Lower leg skin (tissue), 3 donors: ENCODE measurements around the gene ATP13A3.

ENCODE experiments used
- POLR2A ChIP-seq, 2 donors: fragments of 450-650 bp; IDR thresholded peaks; one replicate each; pipeline ENCODE4 v1.6.1; 2016 to 2017; ENCODE audit warnings: antibody characterized with exemption in 2 of 2, mild to moderate bottlenecking in 1 of 2, moderate library complexity in 1 of 2
- TF ChIP-seq, protein P1 (sequence below), 3 donors: fragments of 450-650 bp; IDR thresholded peaks; one replicate each; pipeline ENCODE4 v1.5.1; 2016; ENCODE audit warnings: antibody characterized with exemption in 3 of 3, mild to moderate bottlenecking in 3 of 3, moderate library complexity in 2 of 3

DNA sequence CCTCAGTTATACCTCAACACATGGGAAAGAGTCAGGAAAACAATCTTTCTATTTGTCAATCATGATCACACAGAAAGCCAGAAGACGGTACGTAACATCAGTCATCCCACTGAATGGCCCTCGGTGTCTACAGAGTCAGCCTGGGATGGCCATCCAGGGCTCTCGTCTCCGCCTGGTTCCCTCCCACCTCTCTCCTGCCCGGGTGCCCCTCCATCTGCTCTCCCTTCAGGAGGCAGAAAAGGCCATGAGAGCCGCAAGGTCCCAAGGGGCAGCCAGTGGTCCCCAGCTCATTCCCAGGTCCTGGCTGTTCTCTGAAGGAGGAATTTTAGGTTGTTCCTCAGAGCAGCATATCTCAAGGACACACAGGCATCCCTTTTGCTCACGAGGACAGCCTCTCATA is 112.9 kb downstream of the ATP13A3 start:
- TF ChIP-seq, protein P1, sequence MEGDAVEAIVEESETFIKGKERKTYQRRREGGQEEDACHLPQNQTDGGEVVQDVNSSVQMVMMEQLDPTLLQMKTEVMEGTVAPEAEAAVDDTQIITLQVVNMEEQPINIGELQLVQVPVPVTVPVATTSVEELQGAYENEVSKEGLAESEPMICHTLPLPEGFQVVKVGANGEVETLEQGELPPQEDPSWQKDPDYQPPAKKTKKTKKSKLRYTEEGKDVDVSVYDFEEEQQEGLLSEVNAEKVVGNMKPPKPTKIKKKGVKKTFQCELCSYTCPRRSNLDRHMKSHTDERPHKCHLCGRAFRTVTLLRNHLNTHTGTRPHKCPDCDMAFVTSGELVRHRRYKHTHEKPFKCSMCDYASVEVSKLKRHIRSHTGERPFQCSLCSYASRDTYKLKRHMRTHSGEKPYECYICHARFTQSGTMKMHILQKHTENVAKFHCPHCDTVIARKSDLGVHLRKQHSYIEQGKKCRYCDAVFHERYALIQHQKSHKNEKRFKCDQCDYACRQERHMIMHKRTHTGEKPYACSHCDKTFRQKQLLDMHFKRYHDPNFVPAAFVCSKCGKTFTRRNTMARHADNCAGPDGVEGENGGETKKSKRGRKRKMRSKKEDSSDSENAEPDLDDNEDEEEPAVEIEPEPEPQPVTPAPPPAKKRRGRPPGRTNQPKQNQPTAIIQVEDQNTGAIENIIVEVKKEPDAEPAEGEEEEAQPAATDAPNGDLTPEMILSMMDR (IDR thresholded peaks at IDR 0.05), result no peak
- TF ChIP-seq POLR2A (IDR thresholded peaks at IDR 0.05), result no peak
